ENCODE data around the gene AVL9. TPM values are rescaled to one million over a fixed set of nuclear protein-coding genes. Genes with fewer than 3 reads are reported as not detected.
A peak's percentile ranks its signal among the peaks of the same experiment; 100 is the strongest.

Gene AVL9
- total RNA-seq (10 to 100 TPM; 16.1 to 23.4 (median 19.0) TPM), polyA plus RNA-seq (1 to 10 TPM; 4.6 to 6.2 TPM)

GRCh38 chr7:32495298-32496051 is at the start of gene AVL9:
Gene AVL9, plus strand, starts transcription at chr7:32495489. Its CDS starts 221 bp downstream, at chr7:32495710.
- TF ChIP-seq CTCF (IDR thresholded peaks at IDR 0.05), result no peak
- FAIRE-seq (no peak), DNase-seq (peak; percentile 98 to 99 (median 99)), ATAC-seq (peak; percentile 93 to 97 (median 96))
- 0 to 1% methylated on average over 54 to 67 of the region's 67 CpGs for WGBS, 2 donors
- Histone ChIP-seq H3K9me3 (no peaks in the 10 kb centered on the region), H3K36me3 (no peaks in the 10 kb centered on the region), H3K4me1 (peaks cover 4 to 20% (median 17%) of the 10 kb centered on the region in 3 donors), H3K4me3 (peak within 1 kb of the TSS; percentile 70 to 95 (median 90)), H3K27me3 (no peaks in the 10 kb centered on the region), H3K27ac (peak within 1 kb of the TSS; percentile 88 to 97 (median 93))
- intact Hi-C loops (cut with DNase I), result no loop called here

GRCh38 chr7:32447218-32447617 is 48.1 kb upstream of the AVL9 start:
- no peaks in the 10 kb centered on the region for H3K36me3 ChIP-seq
- H3K27me3 ChIP-seq, result no peaks in the 10 kb centered on the region
- TF ChIP-seq CTCF (IDR thresholded peaks at IDR 0.05), result no peak
- H3K27ac ChIP-seq, result no peak overlapping the region
- FAIRE-seq (no peak), DNase-seq (no peak), ATAC-seq (no peak)
- no peaks in the 10 kb centered on the region for H3K9me3 ChIP-seq
- H3K4me3 ChIP-seq, result no peak overlapping the region
- intact Hi-C loops (cut with DNase I), result no loop called here
- no peaks in the 10 kb centered on the region for H3K4me1 ChIP-seq
- WGBS, 2 donors, result 52 to 65% methylated on average over 2 of the region's 2 CpGs

- no peak overlapping the region for H3K27ac ChIP-seq
- H3K27me3 ChIP-seq, result no peaks in the 10 kb centered on the region
- DNase-seq (no peak), ATAC-seq (no peak), FAIRE-seq (no peak)
- H3K4me3 ChIP-seq, result no peak overlapping the region
- no peaks in the 10 kb centered on the region for H3K4me1 ChIP-seq
- TF ChIP-seq CTCF (IDR thresholded peaks at IDR 0.05), result no peak
- no peaks in the 10 kb centered on the region for H3K9me3 ChIP-seq
- intact Hi-C loops (cut with DNase I), result no loop called here
- 50 to 56% methylated on average over 8 of the region's 8 CpGs for WGBS, 2 donors
- no peaks in the 10 kb centered on the region for H3K36me3 ChIP-seq
These were observed 41.8 kb upstream of the AVL9 start for GRCh38 chr7:32453341-32454011.

- FAIRE-seq (no peak), ATAC-seq (no peak), DNase-seq (no peak)
- Histone ChIP-seq H3K4me3 (no peak overlapping the region), H3K27ac (no peak overlapping the region), H3K27me3 (no peaks in the 10 kb centered on the region), H3K9me3 (no peaks in the 10 kb centered on the region), H3K4me1 (peaks cover 0 to 6% (median 3%) of the 10 kb centered on the region in 3 donors), H3K36me3 (no peaks in the 10 kb centered on the region)
- 68 to 71% methylated on average over 3 of the region's 3 CpGs for WGBS, 2 donors
- intact Hi-C loops (cut with DNase I), result no loop called here
- TF ChIP-seq CTCF (IDR thresholded peaks at IDR 0.05), result no peak
These were observed 37.3 kb upstream of the AVL9 start for GRCh38 chr7:32458025-32458424.

GRCh38 chr7:32459788-32460187 is 35.5 kb upstream of the AVL9 start:
- FAIRE-seq, result no peak

More at GRCh38 chr7:32459788-32460187, 35.5 kb upstream of the AVL9 start:
- DNase-seq, result no peak
- Histone ChIP-seq H3K27me3 (no peaks in the 10 kb centered on the region), H3K36me3 (no peaks in the 10 kb centered on the region), H3K4me1 (peaks cover 0 to 6% (median 3%) of the 10 kb centered on the region in 3 donors), H3K9me3 (no peaks in the 10 kb centered on the region), H3K27ac (no peak overlapping the region), H3K4me3 (no peak overlapping the region)
- intact Hi-C loops (cut with DNase I), result no loop called here
- 71 to 85% methylated on average over 2 of the region's 2 CpGs for WGBS, 2 donors
- no peak for ATAC-seq
- no peak for TF ChIP-seq CTCF (IDR thresholded peaks at IDR 0.05)

All from pancreas (tissue), 10 donors.